GM12801 (cell line): ENCODE results near the gene NTM.

ENCODE experiments used
- CTCF ChIP-seq: IDR thresholded peaks from one replicate; pipeline ENCODE4 v1.5.1; 2011; ENCODE audit warnings: control low read depth; ENCODE audit not compliant: insufficient read length; ENCODE audit errors: extremely low read depth

Gene NTM

GRCh38 chr11:132039521-132039920 is 669.1 kb downstream of the NTM start:
- no peak for TF ChIP-seq CTCF

DNA sequence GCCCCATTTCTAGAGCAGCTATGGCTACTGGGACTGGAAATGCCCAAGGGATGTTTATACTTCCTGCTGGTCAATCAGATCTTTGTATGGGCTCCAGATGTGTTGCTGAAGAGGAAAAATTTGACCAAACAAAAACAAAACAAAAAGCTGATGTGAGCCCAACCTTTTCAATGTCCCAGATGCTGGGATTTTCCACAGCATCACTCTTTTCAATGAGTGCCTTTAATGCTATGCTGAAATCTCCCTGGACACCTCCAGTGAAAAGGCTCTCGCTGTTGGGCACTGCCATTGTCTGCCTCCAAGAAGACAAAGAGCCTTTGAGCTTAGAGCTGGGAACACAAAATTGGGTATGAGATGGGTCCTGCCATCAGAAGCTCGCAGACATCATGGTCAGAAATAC is 671.9 kb downstream of the NTM start:
- no peak for TF ChIP-seq CTCF

GRCh38 chr11:132043714-132044113 is 673.3 kb downstream of the NTM start:
- no peak for TF ChIP-seq CTCF

DNA sequence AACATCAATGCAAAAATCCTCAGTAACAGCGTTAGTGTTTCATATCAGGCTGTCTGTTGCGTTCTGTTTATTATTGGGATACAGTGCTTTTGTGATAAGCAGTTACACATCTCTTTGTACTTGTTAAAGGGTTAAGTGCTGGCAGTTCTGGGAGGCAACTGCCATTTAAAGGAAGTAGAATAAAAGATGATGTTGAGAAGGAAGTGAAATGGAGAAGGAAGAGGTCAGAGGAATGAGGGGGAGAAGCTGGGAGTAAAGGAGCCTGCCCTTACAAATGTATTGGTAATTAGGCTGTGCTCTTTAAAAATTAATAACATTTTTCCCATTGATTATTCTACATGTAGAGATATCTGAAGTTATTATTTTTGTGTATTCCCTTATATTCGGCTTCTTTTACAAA is 674.7 kb downstream of the NTM start:
- no peak for TF ChIP-seq CTCF

DNA sequence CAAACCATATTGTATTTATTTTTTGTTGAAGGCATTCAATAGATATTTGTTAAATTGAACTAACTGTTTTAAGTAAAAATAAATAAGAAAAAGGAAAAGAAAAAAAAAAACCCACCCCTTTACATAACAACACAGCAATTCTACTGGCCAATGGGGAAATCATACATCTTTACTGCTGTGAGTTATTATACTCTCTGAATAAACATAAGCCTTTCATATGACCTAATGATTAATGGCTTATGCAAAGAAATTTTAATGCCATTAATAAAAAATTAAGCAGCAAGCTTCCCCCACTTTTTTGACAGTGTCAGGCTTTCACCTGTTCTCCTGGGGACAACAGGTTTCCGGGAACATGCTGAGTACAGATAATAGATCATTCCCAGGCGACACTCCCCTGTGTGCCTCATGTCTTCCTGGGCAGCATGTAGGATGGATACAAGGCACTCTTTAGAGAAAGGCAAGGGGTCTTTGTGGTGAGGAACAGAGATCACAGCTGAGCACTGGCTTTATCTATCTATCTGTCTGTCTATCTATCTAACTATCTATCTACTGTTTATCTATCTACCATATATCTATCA is 676.0 kb downstream of the NTM start:
- no peak for TF ChIP-seq CTCF

DNA sequence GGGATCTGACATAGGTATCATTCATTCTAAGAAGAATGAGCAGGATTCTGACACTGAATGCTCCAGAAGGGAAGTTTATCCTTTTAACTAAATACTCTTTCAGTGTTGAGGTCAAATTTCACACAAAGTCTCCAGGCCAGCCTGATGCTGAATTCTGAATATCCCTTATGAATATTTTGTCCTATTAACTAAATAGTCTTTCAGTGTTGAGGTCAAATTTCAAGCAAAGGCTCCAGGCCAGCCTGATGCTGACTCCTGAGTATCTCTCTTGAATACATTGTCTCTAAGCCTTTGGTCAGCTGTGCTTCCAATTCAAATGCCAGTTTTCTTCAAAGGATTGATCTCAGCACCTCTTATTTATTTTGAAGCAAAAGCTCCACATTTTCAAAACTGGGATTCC is 676.8 kb downstream of the NTM start:
- no peak for TF ChIP-seq CTCF

DNA sequence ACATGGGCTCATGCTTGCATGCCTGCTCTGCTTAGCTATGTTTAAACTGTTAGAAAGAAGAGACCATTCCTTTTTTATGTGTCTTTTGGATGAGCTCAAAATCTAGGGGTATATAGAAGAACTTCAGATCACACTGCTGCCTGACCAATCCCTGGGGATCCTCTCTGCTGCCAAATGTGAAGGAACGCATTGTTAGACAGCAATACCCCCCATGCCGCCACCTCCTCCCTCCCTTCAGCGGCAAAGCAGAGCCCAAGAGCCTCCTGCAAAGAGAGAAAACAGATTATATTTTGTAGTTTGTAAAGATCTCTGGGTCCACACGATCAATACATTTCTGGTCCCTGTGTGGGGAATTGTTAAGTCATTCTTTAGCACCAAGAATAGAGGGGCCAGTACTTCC is 677.6 kb downstream of the NTM start:
- TF ChIP-seq CTCF, result no peak

DNA sequence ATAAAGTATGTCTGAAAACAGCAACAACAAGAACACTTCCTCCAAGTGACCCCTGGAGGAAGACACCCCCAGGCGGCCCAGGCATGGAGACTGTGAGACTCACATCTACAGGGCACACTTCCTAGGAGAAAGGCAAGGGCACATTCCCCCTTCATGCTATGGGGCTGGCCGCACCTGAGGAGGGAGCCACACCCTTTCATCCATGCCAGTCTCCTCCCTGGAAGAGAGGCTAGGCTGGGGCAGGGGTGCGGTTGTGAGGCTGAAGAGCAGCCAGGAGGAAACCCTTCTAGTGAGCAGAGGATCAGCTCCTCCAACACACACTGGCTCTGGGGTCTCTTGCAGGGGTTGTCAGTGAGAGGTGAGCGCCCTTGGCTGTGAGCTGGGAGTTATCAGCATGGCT is 678.8 kb downstream of the NTM start:
- TF ChIP-seq CTCF, result no peak
